NOMO-1 treated with DMSO at 0.1 percent for 48 hours (cell line): Measurements from ENCODE around the gene MRPS2.

Experiments used
- DNase-seq: peaks from one replicate; lab custom pipeline; 2025; ENCODE audit not compliant: unreplicated experiment; lab: John Stamatoyannopoulos, UW

MRPS2 gene

GRCh38 chr9:135552698-135553171, 52.3 kb downstream of the MRPS2 start:
- DNase-seq = no peak
